NCI-H2196 treated with DMSO at 0.1 percent for 48 hours (cell line): ENCODE measurements around the gene MOB2.

Experiments
- DNase-seq: peaks from one replicate; lab custom pipeline; 2025; ENCODE audit not compliant: unreplicated experiment; lab: John Stamatoyannopoulos, UW

Gene MOB2, protein sequence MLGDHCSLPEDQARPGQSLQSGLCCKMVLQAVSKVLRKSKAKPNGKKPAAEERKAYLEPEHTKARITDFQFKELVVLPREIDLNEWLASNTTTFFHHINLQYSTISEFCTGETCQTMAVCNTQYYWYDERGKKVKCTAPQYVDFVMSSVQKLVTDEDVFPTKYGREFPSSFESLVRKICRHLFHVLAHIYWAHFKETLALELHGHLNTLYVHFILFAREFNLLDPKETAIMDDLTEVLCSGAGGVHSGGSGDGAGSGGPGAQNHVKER

DNA sequence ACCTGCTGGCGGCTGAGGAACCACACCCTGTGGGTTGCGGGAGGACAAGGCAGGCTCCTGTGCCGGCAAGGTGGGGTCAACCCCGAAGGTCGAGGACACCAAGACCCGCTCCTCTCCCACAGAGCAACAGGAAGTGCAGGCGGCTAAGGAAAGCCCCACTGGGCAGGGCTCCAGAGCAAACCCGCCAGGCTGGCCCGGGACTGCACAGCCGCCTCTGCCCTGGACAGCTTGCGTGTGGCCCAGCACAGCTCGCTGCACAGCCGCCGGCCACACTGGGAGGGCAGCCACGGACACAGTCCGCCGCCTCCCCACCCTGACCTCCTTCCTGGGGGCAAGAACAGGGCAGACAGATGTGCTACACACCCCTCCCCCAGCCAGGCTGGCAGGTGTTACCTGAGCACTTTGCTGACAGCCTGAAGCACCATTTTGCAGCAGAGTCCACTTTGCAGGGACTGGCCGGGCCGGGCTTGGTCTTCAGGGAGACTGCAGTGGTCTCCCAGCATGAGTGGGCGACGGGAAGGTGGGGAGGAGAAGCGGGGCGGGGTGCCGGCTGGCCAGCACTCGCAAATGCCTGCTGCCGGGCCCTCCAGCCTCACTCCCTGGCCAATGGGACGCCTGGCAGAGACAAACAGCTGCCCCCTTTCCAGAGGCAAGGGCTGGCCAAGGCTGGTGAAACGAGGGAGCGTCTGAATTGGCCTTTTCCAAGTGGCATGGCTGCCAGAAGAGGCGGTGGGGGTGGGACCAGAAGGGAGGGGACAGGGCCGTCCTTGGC, at the start of gene MOB2:
Gene MOB2 (minus strand): TSS at position 726 of the 772 bp plus-strand sequence. CDS start 223 bp downstream, at position 503.
- no peak for DNase-seq

DNA sequence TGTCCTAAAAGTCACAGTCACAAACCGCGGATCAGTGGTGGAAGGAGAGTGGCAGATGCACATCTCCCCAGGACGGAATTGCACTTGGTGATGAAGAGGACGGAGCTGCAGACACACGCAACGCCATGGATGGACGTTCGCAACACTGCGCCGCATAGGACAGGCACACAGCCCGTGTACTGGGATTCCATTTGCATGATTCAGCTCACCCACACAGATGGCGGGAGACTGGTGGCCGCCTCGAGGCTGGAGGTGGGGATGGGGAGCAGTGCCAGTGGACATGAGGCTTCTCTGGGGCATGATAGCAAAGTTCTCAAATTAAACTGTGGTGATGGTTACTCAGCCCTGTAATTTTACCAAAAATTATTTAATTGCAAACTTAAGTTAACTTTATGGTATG, 48.1 kb upstream of the MOB2 start:
- DNase-seq = no peak

GRCh38 chr11:1534171-1534570, 47.6 kb upstream of the MOB2 start:
- DNase-seq = no peak

DNA sequence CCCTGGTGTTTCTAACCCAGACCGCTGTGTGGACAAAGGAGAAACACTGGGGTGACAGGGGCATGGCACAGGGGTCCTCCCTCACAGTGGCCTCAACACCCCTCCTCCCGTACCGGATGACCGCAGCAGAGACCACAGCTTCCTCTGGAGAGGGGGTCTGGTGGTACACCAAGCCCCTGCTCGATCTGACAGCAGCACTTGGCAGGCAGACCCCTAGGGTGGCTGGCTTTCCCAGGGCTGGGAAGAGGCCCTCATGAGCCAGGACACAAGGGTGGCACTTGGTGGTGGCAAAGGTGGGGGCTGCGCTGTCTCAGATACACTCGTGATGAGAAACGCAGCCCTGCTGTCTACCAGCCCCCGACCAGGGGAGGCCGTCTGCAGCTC, 46.8 kb upstream of the MOB2 start:
- DNase-seq = no peak

GRCh38 chr11:1532606-1533341, 46.2 kb upstream of the MOB2 start:
- DNase-seq = no peak

- no peak for DNase-seq
Measured at GRCh38 chr11:1532014-1532586, 45.5 kb upstream of the MOB2 start.

GRCh38 chr11:1531449-1532013, 45.0 kb upstream of the MOB2 start:
- DNase-seq = no peak

GRCh38 chr11:1530686-1531448, 44.3 kb upstream of the MOB2 start:
- no peak for DNase-seq

GRCh38 chr11:1529774-1530173, 43.2 kb upstream of the MOB2 start:
- DNase-seq = no peak

DNA sequence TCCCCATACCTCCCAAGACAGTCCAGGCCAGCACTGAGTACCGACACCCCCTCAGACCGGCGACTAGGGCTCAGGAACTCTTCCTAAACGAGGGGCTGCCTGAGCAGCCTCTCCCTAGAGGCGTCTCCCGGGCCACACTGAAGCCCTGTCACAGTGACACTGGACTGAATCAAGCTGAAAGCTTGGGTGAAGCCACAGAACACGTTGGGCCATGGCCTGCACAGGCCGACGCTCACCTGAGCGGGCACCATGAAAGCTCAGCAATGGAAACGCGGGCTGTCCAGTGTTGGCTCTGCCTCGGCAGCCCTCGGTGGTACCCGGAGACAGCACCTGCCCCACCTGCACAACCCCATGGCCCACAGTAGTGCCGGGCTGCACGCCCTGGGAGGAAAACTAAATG, 42.7 kb upstream of the MOB2 start:
- DNase-seq = no peak

GRCh38 chr11:1528710-1529109, 42.1 kb upstream of the MOB2 start:
- DNase-seq = no peak

- DNase-seq = no peak
Measured at GRCh38 chr11:1526785-1527184, 40.2 kb upstream of the MOB2 start.

DNA sequence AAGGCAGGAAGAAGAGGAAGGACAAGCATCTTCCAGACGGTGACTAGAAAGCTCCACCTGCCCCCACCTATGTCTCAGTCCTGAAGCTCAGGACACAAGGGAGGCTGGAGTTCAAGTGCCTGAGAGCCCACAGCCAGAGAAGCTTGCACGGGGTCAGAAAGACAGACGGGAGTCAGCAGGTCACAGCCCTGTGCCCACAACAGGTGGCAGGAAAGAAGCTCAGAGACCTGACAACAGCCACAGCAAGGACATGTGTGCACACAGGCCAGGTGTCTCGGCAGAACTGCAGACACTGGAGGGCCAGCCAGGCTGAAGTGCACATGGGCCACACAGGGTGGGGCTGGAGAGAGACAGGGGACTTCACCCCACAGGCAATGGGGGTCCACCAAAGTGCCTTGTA, 37.2 kb upstream of the MOB2 start:
- DNase-seq = no peak

- DNase-seq = no peak
Measured at GRCh38 chr11:1523077-1523476, 36.5 kb upstream of the MOB2 start.

DNA sequence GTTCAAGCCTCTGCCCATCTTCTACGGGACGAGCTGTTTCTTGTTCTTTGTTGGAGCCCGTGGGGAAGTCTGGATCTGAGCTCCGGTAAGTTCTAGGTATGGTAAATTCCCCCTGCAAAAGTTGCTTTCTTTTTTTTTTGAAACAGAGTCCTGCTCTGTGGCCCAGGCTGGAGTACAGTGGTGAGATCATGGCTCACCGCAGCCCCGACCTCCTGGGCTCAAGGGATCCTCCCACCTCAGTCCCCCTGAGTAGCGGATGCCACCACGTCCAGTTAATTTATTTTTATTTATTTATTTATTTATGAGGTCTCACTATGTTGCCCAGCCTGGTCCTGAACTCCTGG, 35.5 kb upstream of the MOB2 start:
- DNase-seq = no peak

DNA sequence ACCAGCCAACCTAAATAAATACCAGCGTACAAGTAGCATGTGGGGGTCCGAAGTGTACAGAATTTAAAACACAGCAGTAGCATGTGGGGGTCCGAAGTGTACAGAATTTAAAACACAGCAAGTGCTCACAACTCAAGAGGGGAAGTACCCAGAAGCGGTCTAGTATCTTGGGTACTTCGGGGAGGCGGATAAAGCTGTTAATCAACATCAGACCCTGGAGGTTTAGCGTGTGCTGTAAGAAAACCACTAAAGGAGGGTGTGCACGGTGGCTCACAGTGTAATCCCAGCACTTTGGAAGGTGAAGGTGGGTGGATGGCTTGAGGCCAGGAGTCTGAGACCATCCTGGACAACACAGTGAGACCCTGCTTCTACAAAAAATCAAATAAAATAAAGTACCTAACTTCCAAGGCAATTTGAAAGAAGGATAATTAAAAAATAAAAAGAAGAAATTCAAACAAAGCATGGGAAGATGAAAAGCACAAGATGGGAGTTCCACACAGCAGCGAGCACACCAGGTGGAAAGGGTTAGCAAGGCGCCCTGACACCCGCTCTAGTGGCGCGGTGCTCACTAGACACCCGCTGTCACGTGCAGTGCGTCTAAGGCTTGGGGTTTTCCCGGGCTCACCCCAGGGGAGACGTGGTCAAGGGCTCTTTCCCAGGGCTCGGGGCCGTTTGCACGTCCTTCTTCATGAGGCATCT, 35.0 kb upstream of the MOB2 start:
- no peak for DNase-seq

DNA sequence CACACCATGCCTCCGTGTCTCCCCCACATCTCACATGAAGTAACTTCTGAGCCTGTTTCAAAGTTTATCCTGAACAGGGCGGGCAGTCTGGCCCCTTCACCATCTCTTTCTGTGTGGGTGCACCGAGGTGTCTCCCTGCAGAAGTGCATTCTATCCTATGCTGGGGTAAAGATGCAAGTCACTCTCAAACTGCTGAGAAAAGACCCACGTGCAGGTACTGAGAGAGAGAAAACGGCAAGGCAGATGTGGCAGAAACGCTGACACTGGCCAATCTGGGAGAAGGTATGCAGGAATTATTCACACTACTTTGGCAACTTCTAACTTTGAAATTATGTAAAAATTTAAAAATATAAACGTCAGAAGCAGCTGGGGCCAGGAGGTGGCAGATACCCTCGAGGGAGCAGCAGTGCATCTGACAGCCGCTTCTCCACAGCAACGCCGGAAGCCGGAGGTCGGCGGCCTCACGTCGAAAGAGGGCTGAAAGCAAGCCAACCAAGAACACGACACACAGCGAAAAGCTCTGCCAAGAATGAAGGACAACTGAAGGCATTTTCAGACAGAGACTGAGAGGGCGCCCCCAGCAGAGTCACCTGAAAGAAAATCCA, 34.2 kb upstream of the MOB2 start:
- DNase-seq = no peak

DNA sequence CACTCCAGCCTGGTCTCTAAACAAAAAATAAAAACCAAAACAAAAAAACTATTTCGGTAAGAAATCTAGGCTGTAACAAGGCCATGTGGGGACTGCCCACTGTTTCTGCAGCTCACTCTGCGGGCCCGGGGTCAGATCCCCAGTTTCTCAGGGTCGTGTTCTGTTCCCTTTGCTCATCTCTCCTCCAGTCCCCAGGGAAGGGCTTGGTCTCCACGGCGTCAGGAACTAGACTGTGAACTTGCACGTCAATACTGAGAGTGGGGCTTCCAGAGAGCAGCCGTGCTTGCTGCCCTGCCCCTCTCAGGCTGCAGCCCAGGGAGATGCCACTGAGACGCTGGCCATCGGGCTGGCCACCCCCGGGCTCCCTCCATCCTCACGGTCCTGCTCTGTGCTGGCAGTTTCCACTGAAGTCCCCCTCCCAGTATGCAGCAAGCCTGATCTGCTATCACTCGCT, 33.7 kb upstream of the MOB2 start:
- no peak for DNase-seq
